Cardiac fibroblast (primary cell): ENCODE data around the gene STPG4.

Experiments
- DNase-seq, 2 donors: peaks; one replicate each; pipeline versions ENCODE4 v3.0.0 to v3.0.0-alpha.2; 2010; ENCODE audit warnings: low read depth in 2 of 2
- H3K4me3 ChIP-seq, 2 donors: replicated peaks in 1 of 2; 1 replicate in 1 of 2; 2 replicates in 1 of 2; pipeline ENCODE4 v1.5.1; 2011; ENCODE audit warnings: low read depth in 2 of 2, low read length in 2 of 2, mild to moderate bottlenecking in 2 of 2, moderate library complexity in 1 of 2
- TF ChIP-seq, protein P1 (sequence below): IDR thresholded peaks from one replicate; pipeline ENCODE4 v1.5.1; 2011; ENCODE audit warnings: low read depth, mild to moderate bottlenecking, low read length, inconsistent platforms

Gene STPG4

DNA sequence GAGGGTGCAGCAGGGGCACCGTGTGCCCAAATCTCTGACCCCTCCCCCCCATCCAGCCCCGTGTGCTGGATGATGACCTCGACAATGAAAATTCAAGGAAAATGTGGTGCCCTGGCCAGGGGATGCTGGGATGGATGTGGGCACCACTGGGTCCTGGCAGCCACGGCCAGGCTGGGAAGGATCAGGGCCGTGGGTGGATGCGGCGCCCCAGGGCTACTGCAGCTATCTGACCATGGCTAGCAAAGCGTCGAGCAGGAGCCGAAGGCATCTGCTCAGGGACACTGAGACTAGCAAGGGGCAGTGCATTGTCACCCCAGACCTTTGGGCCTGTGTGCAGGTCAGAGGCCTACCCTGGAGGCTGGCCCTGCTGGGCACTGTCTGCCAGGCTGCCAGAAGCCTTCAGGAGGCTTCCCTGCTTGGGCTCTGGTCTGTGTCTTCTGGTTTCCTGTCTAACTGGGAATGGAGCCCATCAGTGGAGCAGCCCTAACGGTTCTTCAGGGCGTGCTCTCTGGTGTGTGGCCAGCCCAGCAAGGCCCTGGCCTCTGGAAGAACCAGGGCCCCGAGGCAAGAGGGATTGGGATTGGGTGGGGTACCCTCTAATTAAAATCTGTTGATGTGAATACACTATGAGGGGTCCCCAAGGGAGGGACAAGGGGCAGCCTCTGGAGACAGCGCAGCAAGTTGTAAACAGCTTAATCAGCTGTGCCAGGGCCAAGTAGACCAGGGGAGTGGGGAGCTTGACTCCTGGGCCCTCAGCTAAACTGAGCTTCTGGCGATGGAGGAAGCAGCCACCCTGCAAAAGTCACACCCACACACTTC is 98.0 kb downstream of the STPG4 start:
- H3K4me3 ChIP-seq = no peak overlapping the region
- TF ChIP-seq, protein P1, sequence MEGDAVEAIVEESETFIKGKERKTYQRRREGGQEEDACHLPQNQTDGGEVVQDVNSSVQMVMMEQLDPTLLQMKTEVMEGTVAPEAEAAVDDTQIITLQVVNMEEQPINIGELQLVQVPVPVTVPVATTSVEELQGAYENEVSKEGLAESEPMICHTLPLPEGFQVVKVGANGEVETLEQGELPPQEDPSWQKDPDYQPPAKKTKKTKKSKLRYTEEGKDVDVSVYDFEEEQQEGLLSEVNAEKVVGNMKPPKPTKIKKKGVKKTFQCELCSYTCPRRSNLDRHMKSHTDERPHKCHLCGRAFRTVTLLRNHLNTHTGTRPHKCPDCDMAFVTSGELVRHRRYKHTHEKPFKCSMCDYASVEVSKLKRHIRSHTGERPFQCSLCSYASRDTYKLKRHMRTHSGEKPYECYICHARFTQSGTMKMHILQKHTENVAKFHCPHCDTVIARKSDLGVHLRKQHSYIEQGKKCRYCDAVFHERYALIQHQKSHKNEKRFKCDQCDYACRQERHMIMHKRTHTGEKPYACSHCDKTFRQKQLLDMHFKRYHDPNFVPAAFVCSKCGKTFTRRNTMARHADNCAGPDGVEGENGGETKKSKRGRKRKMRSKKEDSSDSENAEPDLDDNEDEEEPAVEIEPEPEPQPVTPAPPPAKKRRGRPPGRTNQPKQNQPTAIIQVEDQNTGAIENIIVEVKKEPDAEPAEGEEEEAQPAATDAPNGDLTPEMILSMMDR = no peak
- peak in 1 of 2 donors; percentile 78 for DNase-seq

GRCh38 chr2:47056374-47056773 is 98.7 kb downstream of the STPG4 start:
- TF ChIP-seq, protein P1 = no peak
- DNase-seq = peak; percentile 74 to 93
- no peak overlapping the region for H3K4me3 ChIP-seq

- H3K4me3 ChIP-seq = no peak overlapping the region
- TF ChIP-seq, protein P1 = no peak
- DNase-seq = no peak
Measured at GRCh38 chr2:47054868-47055267, 100.2 kb downstream of the STPG4 start.

GRCh38 chr2:47054036-47054555 is 101.0 kb downstream of the STPG4 start:
- no peak overlapping the region for H3K4me3 ChIP-seq
- no peak for DNase-seq
- TF ChIP-seq, protein P1 = no peak

DNA sequence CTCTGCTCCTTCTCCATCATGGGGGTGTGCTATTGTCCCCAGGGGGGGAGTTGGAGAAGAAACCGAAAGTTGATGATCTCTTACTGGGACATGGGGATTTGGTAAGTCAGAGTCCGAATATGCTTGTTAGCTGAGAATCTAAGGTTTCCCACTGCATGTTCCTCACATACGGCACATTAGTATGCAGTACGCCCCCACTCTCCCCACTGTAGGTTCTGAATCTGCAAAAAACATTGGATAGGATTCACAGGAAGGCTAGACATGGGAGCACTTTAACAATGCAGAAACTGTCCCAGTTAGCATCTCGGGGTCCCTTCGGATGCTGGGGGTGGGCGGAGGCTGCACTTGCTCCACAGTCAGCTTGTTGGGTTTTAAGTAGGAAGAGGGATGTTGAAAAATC is 102.3 kb downstream of the STPG4 start:
- no peak overlapping the region for H3K4me3 ChIP-seq
- TF ChIP-seq, protein P1 = no peak
- no peak for DNase-seq

DNA sequence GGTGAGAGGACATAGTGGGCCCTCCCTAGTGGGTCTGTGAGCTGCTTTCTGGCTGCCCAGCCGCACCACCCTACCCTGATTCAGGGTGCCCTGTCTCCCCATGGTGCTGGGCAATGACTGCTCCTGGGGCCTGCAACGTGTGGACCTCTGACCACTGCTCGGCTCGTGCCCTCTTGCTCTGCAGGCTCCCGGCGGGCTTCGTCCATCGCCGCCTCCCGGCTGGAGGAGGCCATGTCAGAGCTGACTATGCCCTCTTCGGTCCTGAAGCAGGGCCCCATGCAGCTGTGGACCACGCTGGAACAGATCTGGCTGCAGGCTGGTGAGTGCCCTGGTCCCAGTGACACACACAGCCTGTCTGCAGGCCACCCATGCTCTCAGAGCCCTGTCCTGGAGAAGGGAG is 103.5 kb downstream of the STPG4 start:
- TF ChIP-seq, protein P1 = no peak
- H3K4me3 ChIP-seq = no peak overlapping the region
- no peak for DNase-seq
